Measurements from ENCODE around the gene GARNL3.

The GARNL3 gene

DNA sequence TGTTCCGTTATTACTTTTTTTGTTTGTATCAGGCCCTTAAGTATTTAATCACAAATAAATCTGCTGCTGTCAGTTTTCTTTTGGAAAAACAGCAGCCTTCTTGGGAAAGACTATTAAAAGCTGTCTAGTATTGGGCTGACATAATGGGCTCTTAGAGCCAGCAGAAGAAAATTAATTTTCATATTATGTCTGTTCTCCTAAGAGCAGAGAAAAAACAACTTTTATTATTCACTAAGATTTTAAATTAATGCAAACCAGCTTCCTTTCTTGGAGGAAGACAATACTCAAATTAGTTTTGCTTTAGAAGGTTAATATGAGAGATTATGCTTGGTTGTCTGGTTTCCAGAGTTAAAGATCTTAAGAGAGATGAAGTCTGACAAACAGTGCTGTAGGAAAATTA is 30.6 kb upstream of the GARNL3 start:
- no peak for DNase-seq

DNA sequence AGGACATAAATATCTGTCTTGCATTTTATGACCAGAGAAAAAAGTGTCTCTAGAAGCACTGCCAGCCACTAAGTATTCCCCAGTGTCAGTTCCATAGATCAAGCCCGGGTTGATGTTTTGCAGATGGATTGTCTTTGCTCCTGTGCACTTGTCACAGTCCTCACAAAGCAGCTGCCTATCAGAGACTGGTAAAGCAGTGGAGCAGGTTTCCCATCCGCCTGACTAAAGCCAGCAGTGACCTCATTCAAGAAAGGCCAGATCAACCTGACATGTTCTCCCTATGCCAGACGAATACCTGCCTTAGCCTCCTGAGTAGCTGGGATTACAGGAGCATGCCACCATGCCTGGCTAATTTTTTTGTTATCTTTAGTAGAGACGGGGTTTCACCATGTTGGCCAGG is 26.8 kb upstream of the GARNL3 start:
- DNase-seq: no peak

DNA sequence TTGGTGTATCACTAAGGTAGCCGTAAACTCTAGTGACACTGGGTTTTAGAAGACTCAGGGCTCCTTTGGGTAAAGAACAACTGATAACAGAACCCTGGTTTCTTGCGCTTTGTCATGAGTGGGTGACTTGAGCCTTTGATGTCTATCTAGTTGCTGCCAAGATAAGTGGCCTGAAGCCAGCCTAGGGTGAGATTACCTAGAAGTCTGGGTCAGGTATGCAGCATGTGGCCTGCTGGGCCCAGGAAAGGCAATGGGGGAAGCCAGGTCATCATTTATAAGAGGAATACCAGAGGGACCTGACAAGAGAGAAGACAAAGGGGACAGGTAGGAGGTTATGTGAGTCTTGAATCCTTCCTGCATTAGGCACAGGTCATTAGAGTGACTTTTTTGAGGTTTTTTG is 23.2 kb upstream of the GARNL3 start:
- DNase-seq: no peak

DNA sequence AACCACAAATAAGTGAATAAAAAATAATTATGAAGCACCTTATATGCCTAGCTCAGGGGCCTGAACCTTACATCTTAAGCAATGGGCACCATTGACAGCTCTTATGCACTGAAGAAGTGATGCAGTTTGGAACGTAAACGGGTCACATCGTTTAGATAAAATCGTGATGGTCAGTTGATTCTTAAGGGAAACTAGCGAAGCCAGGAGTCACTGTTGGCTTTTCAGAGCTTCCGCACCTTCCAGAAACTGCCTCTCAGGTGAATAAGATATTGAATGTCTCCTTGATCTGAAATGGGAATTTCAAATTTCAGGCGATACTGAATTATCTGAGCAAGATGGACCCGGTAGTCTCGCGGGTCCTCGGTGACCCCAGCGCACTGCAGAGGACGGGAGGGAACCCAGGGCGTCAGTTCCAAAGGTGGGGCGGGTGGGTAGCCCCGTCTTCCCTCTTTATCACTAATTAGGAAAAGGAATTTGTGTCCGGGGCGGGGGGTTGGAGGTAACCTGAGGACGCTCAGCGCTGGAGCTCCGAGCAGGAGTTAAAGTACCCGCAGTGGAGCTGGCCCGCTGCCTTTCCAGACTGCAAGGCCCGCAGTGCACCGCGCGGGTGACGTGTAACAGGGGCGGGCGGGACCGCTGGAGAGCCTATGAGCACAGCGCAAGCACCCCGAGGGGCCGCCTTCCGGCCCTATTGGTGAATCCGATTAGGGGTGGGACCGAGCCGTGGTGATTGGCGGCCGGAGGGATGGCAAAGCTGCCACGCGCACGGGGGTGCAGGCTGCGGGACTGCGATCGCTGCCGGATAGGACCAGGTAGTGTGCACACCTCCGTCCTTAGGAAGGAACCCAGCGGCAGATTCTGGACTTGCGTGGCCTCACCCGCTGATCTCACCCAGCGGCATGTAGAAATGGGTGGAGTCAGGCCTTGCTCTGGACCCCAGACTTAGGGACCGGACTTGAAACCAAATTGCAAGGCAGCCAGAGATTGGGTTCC is 19.7 kb upstream of the GARNL3 start:
- DNase-seq: peak; percentile 98

DNA sequence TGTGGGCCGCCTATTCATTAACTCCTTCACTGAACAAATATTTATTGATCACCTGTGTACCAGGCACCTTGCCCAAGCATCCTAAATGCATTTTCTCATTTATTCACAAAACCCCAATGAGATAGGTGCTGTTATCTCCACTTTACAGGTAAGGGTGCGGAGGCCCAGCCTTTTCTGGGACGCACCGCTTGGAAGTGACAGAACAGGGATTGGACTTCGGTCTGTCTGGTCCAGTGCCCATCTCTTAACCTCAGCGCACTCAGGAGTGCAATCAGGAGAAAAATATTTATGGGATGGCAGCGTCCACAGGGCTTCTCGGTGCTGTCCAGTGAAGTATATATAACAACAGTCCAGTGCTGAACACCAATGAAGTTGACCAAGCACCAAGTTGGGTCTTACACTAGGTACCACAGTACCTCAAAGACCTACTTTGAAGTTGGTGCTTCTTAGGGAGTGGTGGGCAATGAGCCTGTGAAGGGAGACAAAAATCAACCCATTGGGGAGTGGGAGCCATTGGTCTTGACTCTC is 18.9 kb upstream of the GARNL3 start:
- DNase-seq: no peak

DNA sequence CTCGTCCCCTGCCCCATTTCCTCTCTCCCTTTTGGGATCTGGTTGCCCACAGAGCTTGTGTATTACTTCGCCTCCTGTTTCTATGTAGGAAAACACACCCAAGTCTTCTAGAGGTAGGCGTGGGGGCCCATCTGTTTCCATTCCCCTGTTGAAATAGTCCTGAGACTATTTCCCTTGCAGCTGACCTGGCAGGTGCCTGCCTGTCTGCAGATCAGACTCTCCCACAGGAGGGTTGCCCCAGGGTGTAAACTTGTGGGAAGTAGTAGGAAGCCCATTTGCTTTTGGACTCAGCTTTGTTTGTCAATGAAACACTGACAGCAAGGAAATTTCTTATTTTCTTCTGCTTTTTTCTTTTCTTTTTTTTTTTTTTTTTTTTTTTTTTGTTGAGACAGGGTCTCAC is 16.3 kb upstream of the GARNL3 start:
- DNase-seq: no peak

DNA sequence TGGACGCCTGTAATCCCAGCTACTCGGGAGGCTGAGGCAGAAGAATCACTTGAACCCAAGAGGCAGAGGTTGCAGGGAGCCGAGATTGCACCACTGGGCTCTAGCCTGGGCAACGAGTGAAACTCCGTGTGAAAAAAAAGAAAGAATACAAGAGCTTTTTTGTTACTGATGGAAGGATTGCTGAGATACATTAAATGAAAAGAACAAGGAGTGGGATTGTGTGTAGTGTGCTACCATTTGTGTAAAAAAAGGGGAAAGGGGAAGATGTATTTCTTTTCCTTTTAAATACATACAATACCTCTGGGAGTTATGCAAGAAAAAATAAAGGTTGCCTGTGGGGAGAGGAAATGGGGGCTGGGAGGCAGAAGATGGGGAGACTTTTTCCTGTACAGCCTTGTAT is 14.7 kb upstream of the GARNL3 start:
- no peak for DNase-seq

DNA sequence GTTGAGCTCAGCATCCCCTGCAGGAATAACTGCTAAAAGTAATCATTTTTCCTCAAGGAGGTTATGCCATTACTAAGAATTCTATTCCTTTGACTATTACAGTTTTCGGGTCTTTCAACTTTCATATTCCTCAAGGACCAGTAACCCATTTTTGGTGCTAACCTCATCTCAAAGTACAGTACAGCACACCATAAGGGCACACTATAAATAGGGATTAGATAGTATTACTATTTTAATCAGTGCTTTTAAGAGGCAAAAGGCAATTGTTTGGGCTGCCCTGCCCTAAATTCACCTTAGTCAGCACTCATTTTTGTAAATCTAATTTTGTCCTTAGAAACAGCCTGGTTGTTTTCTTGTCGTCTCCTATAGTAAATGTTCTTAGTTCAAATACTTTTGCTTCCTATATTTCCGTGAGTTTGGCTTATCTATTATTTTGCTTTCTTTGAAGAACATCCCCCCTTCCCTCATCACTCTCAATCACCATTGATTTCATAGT is 13.6 kb upstream of the GARNL3 start:
- DNase-seq: no peak

DNA sequence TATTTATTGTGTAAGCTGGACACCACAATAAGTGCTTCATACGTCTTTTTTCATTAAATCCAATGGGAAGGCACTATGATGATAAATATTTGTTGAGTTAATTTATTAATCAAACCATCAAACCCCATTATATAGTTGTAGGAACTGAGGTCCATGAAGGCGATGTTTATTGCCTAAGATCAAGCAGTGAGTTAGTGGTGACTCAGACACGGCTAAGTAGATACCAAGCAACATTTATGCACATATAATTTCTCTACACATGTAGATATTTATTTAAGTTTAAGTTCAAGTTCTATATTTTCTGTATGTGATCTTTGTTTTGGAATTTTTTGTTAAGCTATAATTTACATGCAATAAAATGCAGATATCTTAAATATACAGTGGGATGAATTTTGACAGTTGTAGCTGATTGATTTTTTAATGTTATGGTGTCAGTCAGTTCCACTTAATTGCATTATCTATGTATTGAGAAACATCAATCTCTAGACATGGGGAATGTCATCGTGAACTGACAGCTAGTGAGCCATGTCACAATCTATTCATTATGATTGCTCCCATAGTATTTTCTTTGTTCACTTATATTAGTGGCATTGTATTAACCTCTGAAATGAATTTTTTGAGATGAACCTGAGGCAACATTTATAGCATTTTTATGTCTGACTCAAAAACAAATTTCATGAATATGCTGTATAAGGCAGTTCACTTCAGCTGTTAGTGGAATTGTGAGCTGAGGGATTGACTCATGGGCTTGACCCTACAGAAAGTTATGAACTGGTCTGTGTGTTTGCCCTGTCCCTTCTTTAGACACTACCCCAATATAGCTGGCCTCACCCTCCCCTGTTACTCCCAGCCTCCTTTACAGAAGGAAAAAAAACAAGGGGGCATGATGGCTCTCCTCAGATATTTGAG is 11.9 kb upstream of the GARNL3 start:
- DNase-seq: no peak

DNA sequence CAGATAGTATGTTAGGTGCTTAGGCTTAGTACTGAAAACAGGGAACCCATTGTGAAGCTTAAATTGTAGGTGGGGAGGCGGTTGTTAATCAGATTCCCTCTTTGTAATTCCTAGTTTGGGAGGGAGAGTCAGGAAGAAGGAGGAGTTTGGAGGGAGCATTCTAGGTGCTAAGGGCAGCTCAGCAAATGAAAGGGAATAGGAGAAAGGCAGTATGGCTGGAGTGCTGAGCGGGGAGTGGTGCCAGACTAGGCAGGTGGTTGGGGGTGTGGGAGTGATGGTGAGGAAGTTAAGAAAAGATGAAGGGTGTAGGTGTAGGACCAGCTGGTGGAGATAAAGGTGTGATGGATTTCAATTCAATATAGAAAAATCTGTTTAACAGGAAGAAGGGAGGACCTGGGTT is 11.1 kb upstream of the GARNL3 start:
- no peak for DNase-seq

DNA sequence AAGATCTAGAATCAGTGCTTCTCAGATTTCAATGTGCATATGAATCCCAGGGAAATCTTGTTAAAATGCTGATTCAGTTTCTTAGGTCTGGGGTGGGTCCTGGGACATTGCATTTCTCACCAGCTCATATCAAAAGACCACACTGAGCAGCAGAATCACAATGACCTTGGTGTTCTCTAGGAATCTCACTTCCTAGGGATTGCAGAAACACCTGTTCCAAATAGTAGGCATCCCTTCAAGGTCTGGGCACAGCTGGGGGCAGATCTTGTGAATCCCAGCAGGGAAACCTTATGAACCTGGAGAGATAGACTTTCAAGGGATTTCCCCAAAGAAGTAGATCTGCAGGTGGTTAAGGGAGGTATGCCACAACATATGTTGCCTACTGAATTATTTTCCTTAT is 8.9 kb upstream of the GARNL3 start:
- DNase-seq: no peak

DNA sequence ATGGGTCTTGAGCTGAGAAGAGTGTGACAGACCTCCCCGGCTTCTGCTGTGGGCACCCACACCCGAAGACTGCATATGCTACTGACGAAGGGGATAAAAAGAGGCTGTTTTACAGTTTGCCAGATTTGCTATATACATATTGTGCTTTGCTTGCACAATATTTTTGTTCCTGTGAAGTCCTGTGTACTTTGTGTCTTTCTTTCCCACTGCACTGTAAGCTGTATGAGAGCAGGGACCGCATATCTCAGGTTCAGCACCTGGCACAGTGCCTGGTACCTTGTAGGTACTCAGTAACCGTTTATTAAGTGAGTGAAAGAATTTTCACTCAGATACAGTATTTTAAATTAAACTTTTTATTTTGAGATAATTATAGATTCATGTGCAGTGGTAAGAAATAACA is 8.2 kb upstream of the GARNL3 start:
- DNase-seq: no peak

DNA sequence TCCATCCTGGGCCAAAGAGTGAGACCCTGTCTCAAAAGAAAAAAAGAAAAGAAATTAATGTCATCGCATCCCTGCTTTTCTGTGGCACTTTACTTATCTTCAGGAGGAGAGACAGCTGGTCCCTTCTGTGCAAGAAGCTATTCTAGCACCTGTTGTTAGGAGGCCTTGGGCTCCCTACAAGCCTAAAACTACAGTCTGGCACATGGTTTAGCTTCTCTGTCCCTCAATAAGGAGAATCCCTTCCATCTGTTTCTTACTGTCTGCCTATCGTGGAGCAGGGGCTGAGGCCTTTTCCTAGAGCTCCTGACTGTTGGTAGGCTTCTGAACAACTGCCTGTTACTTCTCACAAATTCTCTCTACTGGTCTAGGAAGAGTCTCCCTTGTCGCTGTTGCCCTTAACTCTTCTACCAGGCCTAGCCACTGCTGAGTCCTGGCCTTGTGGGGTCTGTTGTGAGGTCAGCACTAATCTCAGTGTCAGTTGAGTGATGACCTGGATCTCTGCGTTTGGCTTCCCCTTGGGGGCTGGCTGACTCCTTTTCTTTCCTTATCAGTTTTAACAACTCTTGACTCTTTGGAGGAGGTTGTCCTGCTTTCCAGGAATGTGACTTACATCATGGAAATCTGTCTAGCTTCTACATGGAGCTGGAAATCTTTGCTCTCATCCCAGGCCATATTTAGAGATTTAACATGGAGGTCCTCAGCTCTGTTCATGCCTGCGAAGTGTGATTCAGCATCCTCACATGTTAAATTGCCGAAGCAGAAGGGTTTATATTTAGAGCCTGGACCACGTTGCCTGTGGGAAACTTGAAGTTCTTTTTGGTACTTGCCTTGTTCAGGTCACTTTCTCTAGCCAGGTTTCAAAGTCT is 5.7 kb upstream of the GARNL3 start:
- no peak for DNase-seq

DNA sequence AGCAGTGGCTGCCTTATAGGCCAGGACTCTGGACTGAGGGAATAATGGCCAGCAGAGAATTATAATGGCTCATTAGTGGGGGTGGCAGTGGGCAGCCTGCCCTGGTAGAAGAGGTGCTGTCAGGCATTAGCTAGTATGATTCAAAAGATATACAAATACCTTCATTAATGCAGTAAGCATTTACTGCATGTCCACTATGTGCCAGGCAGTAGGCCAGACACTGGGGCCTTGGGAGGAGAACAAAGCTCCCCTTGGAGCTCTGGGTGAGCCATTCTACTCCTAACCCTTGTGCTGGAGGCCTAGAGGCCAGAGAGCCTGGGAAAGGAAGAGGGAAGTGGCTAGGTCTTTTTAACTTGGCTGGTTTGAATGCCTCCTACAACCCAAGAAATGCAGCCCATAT is 2.0 kb upstream of the GARNL3 start:
- no peak for DNase-seq

DNA sequence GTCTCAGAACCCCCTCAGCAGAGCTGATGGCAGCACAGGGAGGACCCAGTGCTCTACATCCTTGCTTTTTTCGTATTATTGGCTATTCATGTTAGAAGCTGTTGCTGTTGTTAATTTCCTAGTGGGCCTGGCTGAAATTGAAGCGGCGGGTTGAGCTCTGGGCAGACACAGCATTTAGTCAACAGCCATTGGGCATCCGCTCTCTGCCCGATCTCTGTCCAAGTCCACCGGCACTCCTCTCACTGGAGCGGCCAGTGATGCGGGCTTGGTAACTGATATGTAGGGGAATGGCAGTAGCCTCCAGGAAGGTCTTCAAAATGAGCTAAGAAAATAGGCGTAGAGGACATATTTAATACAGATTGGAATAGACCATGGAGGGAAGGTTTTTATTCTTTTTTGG is 1.3 kb upstream of the GARNL3 start:
- no peak for DNase-seq

DNA sequence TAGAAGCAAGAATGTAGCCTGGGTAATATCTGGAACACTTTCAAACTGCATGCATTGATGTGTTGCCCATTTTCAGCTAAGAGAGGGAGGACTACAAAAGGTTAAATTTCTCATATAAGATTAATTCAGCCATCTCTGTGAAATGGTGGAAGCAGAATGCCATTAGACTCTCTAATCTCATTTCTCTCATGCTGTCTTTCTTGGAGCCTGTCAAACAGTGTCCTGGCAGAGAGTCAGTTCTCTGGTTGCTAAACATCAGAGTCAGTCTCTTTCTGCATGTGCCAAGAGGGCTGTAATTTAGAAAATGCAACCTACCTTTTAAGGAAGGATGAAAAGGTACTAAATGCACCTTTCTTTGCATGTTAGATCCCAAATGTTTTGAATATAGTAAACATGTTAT is 910 bp upstream of the GARNL3 start:
- DNase-seq: no peak

DNA sequence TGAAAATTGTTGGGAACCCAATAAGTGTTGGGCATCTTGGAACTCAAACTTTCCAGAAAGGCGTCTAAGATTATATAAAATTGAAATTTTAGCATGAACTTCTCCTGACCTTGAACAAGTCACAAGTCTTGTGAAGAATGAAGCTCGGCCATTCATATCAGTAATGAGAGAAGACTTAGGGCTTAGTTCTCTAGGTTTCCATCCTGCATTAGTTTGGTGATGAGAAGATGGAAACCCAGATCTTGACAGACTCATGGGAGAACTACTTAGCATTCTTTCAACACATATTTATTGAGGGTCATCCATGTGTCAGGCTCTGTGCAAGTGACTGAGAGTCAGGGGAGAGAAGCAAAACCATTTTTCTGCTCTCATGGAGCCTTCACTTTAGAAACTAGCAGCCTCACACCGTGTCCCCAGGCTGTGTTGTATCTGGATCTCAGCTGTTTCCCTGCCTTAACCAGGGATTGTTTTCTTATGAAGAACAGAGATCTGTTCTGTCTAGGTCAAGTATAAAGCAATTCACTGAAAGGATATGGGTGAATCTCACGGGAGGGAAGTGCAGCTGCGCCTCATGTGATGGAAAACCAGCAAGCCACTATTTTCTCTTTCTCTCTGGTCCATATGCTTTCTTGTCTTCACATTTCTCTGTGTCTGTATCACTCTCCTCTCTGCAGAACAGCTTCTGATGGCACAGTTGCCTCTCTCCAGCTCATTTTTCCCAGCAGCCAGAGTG is 3.4 kb downstream of the GARNL3 start:
- no peak for DNase-seq

DNA sequence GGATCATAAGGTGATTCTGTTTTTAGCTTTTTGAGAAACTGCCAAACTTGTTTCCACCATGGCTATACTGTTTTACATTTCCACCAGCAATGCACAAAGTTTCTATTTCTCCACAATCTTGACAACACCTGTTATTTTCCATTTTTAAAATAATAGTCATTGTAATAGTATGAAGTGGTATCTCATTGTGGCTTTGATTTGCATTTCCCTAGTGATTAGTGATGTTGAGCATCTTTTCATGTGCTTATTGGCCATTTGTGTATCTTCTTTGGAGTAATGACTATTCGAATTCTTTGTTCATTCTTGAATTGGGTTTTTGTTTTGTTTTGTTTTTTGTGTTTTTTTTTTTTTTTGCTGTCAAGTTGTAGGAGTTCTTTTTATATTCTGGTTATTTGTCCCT is 4.9 kb downstream of the GARNL3 start:
- DNase-seq: no peak

DNA sequence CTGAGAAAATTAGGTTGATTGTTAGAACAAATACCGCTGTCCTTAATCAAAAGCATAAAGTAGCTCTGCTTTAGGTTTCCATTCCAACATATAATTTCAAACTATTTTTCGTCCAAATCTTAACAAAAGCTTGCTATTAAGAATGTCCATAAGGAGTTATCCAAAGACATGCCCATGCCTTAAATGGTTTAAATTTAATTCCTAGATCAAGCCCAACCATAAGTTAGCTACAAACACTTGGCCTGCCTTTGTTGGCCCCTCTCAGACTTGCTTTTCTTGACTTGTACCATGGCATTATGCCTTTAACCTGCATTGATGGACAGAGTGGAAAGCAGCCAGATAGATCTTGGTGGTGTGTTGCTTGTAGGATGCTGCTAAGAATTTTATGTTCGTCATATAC is 8.8 kb downstream of the GARNL3 start:
- no peak for DNase-seq

DNA sequence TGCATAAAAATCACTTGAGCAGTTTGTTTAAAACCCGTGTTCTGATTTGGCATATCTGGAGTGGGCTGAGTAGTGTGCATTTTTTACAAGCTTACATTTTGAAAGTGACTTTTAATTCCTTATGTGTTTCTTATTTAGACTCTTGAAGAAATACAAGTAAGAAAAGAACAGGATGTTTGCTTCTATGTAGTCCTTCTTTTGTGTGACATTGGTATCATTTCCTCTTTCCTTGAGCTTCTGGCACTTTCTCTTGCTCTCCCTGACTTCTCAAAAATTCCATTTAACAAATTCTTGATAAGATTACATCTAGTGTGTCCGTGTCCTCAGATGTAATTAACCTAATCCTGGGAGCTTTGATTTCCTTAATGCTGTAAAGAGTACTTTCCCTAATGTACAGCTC is 12.5 kb downstream of the GARNL3 start:
- DNase-seq: no peak

DNA sequence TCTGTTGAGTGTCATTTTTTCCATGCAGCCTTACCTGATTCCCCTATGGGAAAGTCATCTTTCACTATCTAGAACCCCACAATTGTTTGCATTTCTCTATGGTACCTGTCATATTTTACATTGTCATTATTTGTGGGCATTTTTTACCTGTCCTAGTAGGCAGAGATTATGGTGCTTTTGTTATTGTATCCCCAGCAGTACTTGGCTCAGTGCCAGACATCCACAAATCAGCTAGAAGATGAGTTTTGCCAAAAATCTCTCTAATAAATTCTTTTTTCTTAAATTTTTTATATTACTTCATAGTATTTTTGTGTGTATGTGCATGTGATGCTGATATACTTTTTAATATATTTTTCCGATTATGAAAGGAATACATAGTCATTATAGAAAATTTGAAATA is 13.2 kb downstream of the GARNL3 start:
- no peak for DNase-seq

DNA sequence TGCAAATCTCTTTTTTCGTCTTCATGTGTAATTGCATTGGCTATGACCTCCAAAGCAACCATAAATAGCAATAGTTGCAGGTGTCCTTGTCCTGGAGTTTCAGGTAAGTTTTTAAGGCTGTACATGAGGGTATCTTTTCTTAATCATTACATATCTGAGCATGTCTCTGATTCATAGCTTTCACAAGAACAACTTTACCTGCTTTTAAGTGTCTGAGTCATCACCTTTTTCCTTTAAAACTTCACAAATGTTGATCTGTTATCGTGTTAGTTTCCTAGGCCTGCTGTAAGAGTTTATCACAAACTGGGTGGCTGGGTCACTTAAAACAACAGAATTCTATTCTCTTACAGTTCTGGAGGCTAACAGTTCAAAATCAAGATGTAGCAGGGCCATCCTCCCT is 13.8 kb downstream of the GARNL3 start:
- no peak for DNase-seq
